ENCODE measurements around the gene H2AZ2.
A peak's percentile ranks its signal among the peaks of the same experiment; 100 is the strongest.

The H2AZ2 gene

DNA sequence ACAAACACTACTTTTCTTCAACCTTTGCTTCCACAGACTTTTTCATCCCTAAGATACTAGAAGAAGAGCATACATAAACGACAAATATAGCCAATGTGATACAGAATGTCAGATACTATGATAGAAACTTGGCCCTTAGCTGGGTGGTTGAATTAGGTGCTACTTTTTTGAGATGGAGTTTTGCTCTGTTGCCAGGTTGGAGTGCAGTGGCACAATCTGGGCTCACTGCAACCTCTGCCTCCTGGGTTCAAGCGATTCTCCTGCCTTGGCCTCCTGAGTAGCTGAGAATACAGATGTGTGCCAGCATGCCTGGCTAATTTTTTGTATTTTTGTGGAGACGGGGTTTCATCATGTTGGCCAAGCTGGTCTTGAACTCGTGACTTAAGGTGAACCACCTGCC lies 47.9 kb downstream of the H2AZ2 start:
- H3K27me3 ChIP-seq (ENCODE audit: insufficient read depth, low read length, poor library complexity), result no peaks in the 10 kb centered on the region
- H3K4me3 ChIP-seq (ENCODE audit: low read length), result no peak overlapping the region
- no peak overlapping the region for H4K8ac ChIP-seq (ENCODE audit: low read depth, low read length)
- H2AK5ac ChIP-seq (ENCODE audit: low read length), result no peak overlapping the region
- peaks cover 25% of the 10 kb centered on the region for H3K36me3 ChIP-seq (ENCODE audit: control insufficient read depth, insufficient read depth, low read length)
- DNase-seq, result no peak
- WGBS (ENCODE audit: extremely low coverage, insufficient coverage, low lambda C conversion rate), result no CpG with 5 or more reads among the region's 4 CpGs
- H3K9ac ChIP-seq (ENCODE audit: low read length), result no peak overlapping the region
- H3K4ac ChIP-seq (ENCODE audit: low read depth, low read length), result no peak overlapping the region
- no peak overlapping the region for H3K23ac ChIP-seq (ENCODE audit: low read length)
- no peak overlapping the region for H4K5ac ChIP-seq (ENCODE audit: low read length)
- H3K4me1 ChIP-seq (ENCODE audit: control insufficient read depth, low read depth, low read length), result peaks cover 3% of the 10 kb centered on the region
- H3K56ac ChIP-seq (ENCODE audit: low read length), result no peak overlapping the region
- no peak overlapping the region for H3K18ac ChIP-seq (ENCODE audit: low read length)
- no peak overlapping the region for H3K27ac ChIP-seq (ENCODE audit: low read depth, low read length)
- no peak overlapping the region for H3K4me2 ChIP-seq (ENCODE audit: low read length)
- peaks cover 6% of the 10 kb centered on the region for H3K79me1 ChIP-seq (ENCODE audit: low read length)
- no peak overlapping the region for H2BK15ac ChIP-seq (replicated peaks; ENCODE audit: low read depth)
- H2BK5ac ChIP-seq (ENCODE audit: low read length), result no peak overlapping the region
- no peak overlapping the region for H2BK120ac ChIP-seq (ENCODE audit: low read depth, low read length)
- peaks cover 32% of the 10 kb centered on the region for H3K79me2 ChIP-seq (ENCODE audit: control insufficient read depth, insufficient read depth, low read length)

DNA sequence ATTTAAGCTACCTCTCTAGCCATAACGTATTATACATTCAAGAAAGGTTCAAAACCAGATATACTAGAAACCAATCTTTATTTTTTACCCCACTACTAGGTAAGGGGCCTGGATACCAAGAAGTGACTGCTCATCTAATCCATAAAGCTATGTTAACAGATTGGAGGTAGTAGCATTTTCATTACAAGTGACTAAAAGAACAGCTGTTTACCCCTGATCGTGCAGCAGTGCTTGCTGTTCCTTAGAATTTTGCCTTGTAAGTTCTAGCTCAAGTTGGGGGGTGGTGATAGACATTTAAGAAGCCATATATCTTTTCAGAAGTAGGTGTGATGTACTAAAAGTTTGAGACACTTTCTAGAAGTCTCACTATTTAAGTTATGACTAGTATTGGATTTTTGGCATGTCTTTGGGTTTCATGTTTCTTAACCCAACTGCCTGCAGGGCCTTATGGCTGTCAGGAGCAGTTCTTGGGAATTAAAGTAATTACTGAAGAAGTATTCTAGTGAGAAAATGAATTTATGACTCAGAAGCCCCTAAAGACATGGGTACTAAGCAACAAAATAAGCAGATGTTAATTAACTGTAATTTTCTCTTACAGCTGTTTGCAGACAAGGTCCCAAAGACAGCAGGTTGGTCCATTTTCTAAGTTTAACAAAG lies 49.1 kb downstream of the H2AZ2 start:
- WGBS (ENCODE audit: extremely low coverage, insufficient coverage, low lambda C conversion rate), result no CpG with 5 or more reads among the region's 2 CpGs
- H2BK15ac ChIP-seq (replicated peaks; ENCODE audit: low read depth), result no peak overlapping the region
- no peak overlapping the region for H2BK120ac ChIP-seq (ENCODE audit: low read depth, low read length)
- no peak overlapping the region for H4K8ac ChIP-seq (ENCODE audit: low read depth, low read length)
- no peak for DNase-seq
- H2BK5ac ChIP-seq (ENCODE audit: low read length), result no peak overlapping the region
- peaks cover 3% of the 10 kb centered on the region for H3K4me1 ChIP-seq (ENCODE audit: control insufficient read depth, low read depth, low read length)
- H3K27ac ChIP-seq (ENCODE audit: low read depth, low read length), result no peak overlapping the region
- peaks cover 25% of the 10 kb centered on the region for H3K36me3 ChIP-seq (ENCODE audit: control insufficient read depth, insufficient read depth, low read length)
- H3K4me3 ChIP-seq (ENCODE audit: low read length), result peak overlapping the region; percentile 2
- H3K79me2 ChIP-seq (ENCODE audit: control insufficient read depth, insufficient read depth, low read length), result peaks cover 32% of the 10 kb centered on the region
- H3K56ac ChIP-seq (ENCODE audit: low read length), result peak overlapping the region; percentile 35
- H3K18ac ChIP-seq (ENCODE audit: low read length), result no peak overlapping the region
- H3K79me1 ChIP-seq (ENCODE audit: low read length), result peaks cover 6% of the 10 kb centered on the region
- no peak overlapping the region for H3K4ac ChIP-seq (ENCODE audit: low read depth, low read length)
- H3K9ac ChIP-seq (ENCODE audit: low read length), result peak overlapping the region; percentile 50
- H3K27me3 ChIP-seq (ENCODE audit: insufficient read depth, low read length, poor library complexity), result no peaks in the 10 kb centered on the region
- H4K5ac ChIP-seq (ENCODE audit: low read length), result no peak overlapping the region
- no peak overlapping the region for H2AK5ac ChIP-seq (ENCODE audit: low read length)
- no peak overlapping the region for H3K23ac ChIP-seq (ENCODE audit: low read length)
- H3K4me2 ChIP-seq (ENCODE audit: low read length), result peak overlapping the region; percentile 28

DNA sequence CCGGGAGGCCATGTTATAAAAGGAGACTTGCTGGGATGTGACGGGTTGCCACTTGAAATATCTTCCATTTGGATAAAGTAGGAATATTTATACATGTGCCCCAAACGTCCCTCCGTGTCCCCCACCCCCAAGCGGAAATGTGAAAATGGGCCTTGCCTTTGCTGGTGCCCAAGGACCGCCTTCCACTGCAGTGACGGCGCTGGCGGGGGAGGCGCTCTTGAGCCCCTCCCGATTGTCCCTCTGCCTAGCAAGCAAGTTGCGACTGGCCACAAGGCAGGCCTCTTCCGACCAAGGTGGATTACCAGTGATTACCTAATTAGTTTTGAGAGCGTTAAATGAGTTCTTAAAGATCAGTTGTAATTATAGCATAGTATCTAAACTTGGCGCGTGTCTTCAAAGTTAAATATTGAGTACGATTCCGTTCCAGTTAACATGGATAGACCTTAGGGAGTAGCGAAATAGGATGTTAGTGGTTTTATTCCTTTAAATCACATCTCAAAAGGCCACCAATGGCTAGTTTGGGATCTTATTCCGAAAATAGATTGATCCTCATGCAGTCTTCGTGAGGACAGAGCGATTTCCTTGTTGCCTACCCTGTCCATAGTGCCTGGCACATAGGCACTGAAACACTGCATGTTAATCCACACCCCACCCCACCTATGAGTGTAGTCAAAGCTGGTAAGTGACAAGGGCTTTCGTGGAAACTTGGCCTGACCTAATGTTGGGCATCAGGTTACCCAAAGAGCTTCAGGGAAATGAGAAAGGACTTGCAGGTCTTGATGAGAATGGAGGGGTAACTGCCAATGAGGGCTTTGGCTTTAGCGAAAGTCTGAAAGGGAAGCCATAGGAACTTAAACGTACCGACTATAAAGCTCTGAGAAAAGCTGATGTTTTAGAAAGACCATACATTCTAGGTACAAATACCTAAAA lies 50.3 kb downstream of the H2AZ2 start:
- Histone ChIP-seq H2AK5ac (ENCODE audit: low read length) (peak overlapping the region; percentile 98), H3K56ac (ENCODE audit: low read length) (peak overlapping the region; percentile 100), H4K5ac (ENCODE audit: low read length) (no peak overlapping the region), H3K9ac (ENCODE audit: low read length) (peak overlapping the region; percentile 100), H3K4me1 (ENCODE audit: control insufficient read depth, low read depth, low read length) (peaks cover 3% of the 10 kb centered on the region), H4K8ac (ENCODE audit: low read depth, low read length) (no peak overlapping the region), H3K18ac (ENCODE audit: low read length) (peak overlapping the region; percentile 98), H3K4ac (ENCODE audit: low read depth, low read length) (peak overlapping the region; percentile 95), H2BK120ac (ENCODE audit: low read depth, low read length) (no peak overlapping the region), H3K36me3 (ENCODE audit: control insufficient read depth, insufficient read depth, low read length) (peaks cover 22% of the 10 kb centered on the region), H3K4me2 (ENCODE audit: low read length) (peak overlapping the region; percentile 100), H3K79me1 (ENCODE audit: low read length) (peaks cover 6% of the 10 kb centered on the region), H3K23ac (ENCODE audit: low read length) (peak overlapping the region; percentile 97), H2BK5ac (ENCODE audit: low read length) (peak overlapping the region; percentile 96), H3K79me2 (ENCODE audit: control insufficient read depth, insufficient read depth, low read length) (peaks cover 32% of the 10 kb centered on the region), H3K4me3 (ENCODE audit: low read length) (peak overlapping the region; percentile 100), H3K27ac (ENCODE audit: low read depth, low read length) (peak overlapping the region; percentile 97), H2BK15ac (replicated peaks; ENCODE audit: low read depth) (no peak overlapping the region), H3K27me3 (ENCODE audit: insufficient read depth, low read length, poor library complexity) (no peaks in the 10 kb centered on the region)
- WGBS (ENCODE audit: extremely low coverage, insufficient coverage, low lambda C conversion rate), result no CpG with 5 or more reads among the region's 26 CpGs
- DNase-seq, result peak; percentile 91

DNA sequence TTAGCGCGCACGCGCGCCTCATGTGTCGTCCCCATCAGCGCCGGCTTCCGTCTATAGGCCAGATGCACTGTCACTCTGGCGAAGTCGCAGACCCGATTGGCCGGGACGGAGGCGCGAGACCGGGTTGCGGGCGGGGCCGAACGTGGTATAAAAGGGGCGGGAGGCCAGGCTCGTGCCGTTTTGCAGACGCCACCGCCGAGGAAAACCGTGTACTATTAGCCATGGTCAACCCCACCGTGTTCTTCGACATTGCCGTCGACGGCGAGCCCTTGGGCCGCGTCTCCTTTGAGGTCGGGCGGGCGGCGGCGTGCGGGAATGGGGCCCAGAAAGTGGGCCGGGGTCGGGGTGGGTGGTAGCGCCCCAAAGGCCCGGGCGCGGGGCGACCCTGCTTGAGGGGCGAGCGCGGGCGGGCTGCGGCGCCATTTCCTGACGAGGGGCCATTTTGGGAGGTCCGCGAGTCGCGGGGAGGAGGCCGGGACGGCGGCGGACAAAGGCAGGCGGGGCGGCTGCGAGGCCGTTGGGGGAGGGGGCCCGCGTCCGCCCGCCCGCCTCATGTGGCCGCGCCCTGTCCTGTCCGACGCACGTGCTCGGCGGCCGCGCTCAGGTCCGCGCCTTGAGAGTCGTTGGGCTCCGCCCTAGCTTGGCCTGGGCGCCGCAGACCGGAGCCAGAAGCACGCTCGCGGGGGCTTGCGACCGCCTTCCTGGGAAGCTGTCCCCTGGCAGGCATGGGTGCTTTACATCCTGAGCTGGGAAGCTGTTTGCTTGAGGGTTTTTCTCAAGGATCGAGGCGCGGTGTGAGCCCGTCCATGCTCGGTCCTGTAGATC lies 51.2 kb downstream of the H2AZ2 start, which contains the start of gene PPIA:
Gene PPIA, plus strand, starts transcription at position 178 of the 825 bp plus-strand sequence. Its CDS starts 44 bp downstream, at position 222.
- Histone ChIP-seq H3K4ac (ENCODE audit: low read depth, low read length) (peak within 1 kb of the TSS; percentile 95), H3K4me2 (ENCODE audit: low read length) (peak within 1 kb of the TSS; percentile 100), H2AK5ac (ENCODE audit: low read length) (peak within 1 kb of the TSS; percentile 98), H2BK15ac (replicated peaks; ENCODE audit: low read depth) (no peak within 1 kb of the TSS), H2BK5ac (ENCODE audit: low read length) (peak within 1 kb of the TSS; percentile 96), H3K4me3 (ENCODE audit: low read length) (peak within 1 kb of the TSS; percentile 100), H3K79me2 (ENCODE audit: control insufficient read depth, insufficient read depth, low read length) (peaks cover 32% of the 10 kb centered on the region), H4K8ac (ENCODE audit: low read depth, low read length) (no peak within 1 kb of the TSS), H3K23ac (ENCODE audit: low read length) (peak within 1 kb of the TSS; percentile 97), H3K36me3 (ENCODE audit: control insufficient read depth, insufficient read depth, low read length) (peaks cover 16% of the 10 kb centered on the region), H3K27ac (ENCODE audit: low read depth, low read length) (peak within 1 kb of the TSS; percentile 97), H3K56ac (ENCODE audit: low read length) (peak within 1 kb of the TSS; percentile 100), H3K79me1 (ENCODE audit: low read length) (peaks cover 4% of the 10 kb centered on the region), H3K27me3 (ENCODE audit: insufficient read depth, low read length, poor library complexity) (no peaks in the 10 kb centered on the region), H3K18ac (ENCODE audit: low read length) (peak within 1 kb of the TSS; percentile 98), H3K9ac (ENCODE audit: low read length) (peak within 1 kb of the TSS; percentile 100), H3K4me1 (ENCODE audit: control insufficient read depth, low read depth, low read length) (peaks cover 3% of the 10 kb centered on the region), H2BK120ac (ENCODE audit: low read depth, low read length) (peak within 1 kb of the TSS; percentile 14), H4K5ac (ENCODE audit: low read length) (no peak within 1 kb of the TSS)
- DNase-seq, result peak; percentile 99
- WGBS (ENCODE audit: extremely low coverage, insufficient coverage, low lambda C conversion rate), result no CpG with 5 or more reads among the region's 99 CpGs

DNA sequence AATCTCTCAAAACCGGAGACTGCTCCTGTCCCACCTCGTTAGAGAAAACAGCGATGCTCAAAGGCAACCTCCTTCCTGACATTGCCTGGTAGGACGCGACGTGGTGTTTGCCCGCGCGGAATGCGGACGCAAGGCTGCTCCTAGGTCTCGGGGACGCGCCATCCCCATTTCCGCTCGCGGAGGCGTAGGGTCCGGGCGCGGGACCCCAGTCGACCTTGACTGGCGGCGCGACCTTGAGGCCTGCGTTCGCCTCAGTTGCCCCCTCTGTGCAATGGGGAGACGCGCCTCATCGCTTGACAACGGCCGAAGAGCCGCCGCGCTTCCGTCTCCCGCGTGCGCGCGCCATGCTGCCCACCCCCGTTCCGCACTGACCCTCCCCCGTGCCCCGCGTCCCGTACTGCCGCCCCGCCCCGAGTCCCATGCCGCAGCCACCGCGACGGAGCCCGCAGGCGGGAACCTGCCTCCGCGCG lies 51.8 kb downstream of the H2AZ2 start:
- Histone ChIP-seq H3K4ac (ENCODE audit: low read depth, low read length) (peak overlapping the region; percentile 78), H3K18ac (ENCODE audit: low read length) (peak overlapping the region; percentile 21), H3K27me3 (ENCODE audit: insufficient read depth, low read length, poor library complexity) (no peaks in the 10 kb centered on the region), H3K9ac (ENCODE audit: low read length) (peak overlapping the region; percentile 91), H3K23ac (ENCODE audit: low read length) (peak overlapping the region; percentile 97), H2BK120ac (ENCODE audit: low read depth, low read length) (no peak overlapping the region), H3K56ac (ENCODE audit: low read length) (peak overlapping the region; percentile 98), H3K4me1 (ENCODE audit: control insufficient read depth, low read depth, low read length) (peaks cover 3% of the 10 kb centered on the region), H3K79me2 (ENCODE audit: control insufficient read depth, insufficient read depth, low read length) (peaks cover 32% of the 10 kb centered on the region), H2AK5ac (ENCODE audit: low read length) (no peak overlapping the region), H3K4me3 (ENCODE audit: low read length) (peak overlapping the region; percentile 59), H3K36me3 (ENCODE audit: control insufficient read depth, insufficient read depth, low read length) (peaks cover 14% of the 10 kb centered on the region), H4K8ac (ENCODE audit: low read depth, low read length) (no peak overlapping the region), H3K27ac (ENCODE audit: low read depth, low read length) (peak overlapping the region; percentile 34), H2BK15ac (replicated peaks; ENCODE audit: low read depth) (no peak overlapping the region), H2BK5ac (ENCODE audit: low read length) (peak overlapping the region; percentile 39), H3K79me1 (ENCODE audit: low read length) (peaks cover 3% of the 10 kb centered on the region), H4K5ac (ENCODE audit: low read length) (no peak overlapping the region), H3K4me2 (ENCODE audit: low read length) (peak overlapping the region; percentile 67)
- no CpG with 5 or more reads among the region's 59 CpGs for WGBS (ENCODE audit: extremely low coverage, insufficient coverage, low lambda C conversion rate)
- peak; percentile 88 for DNase-seq
